GM19025 (cell line): ENCODE data around the gene CDH22.

Source experiments
- ATAC-seq: cut with Tn5 transposase; IDR thresholded peaks from one replicate; pipeline ENCODE4 v1.9.1; 2021; ENCODE audit warnings: mild to moderate bottlenecking, low read depth, moderate library complexity; ENCODE audit not compliant: unreplicated experiment

Gene CDH22

GRCh38 chr20:46178891-46179290 is 129.4 kb downstream of the CDH22 start:
- ATAC-seq, result no peak

- no peak for ATAC-seq
Measured at GRCh38 chr20:46177768-46178167, 130.5 kb downstream of the CDH22 start.

GRCh38 chr20:46176739-46177378 is 131.4 kb downstream of the CDH22 start:
- ATAC-seq, result no peak

- ATAC-seq, result no peak
Measured at GRCh38 chr20:46175127-46175494, 133.2 kb downstream of the CDH22 start.

- ATAC-seq, result no peak
Measured at GRCh38 chr20:46174469-46175126, 133.7 kb downstream of the CDH22 start.

- ATAC-seq, result no peak
Measured at GRCh38 chr20:46173652-46174468, 134.4 kb downstream of the CDH22 start.

- no peak for ATAC-seq
Measured at GRCh38 chr20:46172961-46173536, 135.2 kb downstream of the CDH22 start.

- no peak for ATAC-seq
Measured at GRCh38 chr20:46172455-46172854, 135.8 kb downstream of the CDH22 start.

- ATAC-seq, result no peak
Measured at GRCh38 chr20:46171909-46172308, 136.4 kb downstream of the CDH22 start.

- no peak for ATAC-seq
Measured at GRCh38 chr20:46171476-46171875, 136.8 kb downstream of the CDH22 start.

GRCh38 chr20:46169245-46170171 is 138.8 kb downstream of the CDH22 start:
- ATAC-seq, result no peak

- no peak for ATAC-seq
Measured at GRCh38 chr20:46168438-46168837, 139.9 kb downstream of the CDH22 start.

GRCh38 chr20:46167080-46167479 is 141.2 kb downstream of the CDH22 start:
- no peak for ATAC-seq

GRCh38 chr20:46164254-46164653 is 144.0 kb downstream of the CDH22 start:
- no peak for ATAC-seq

- ATAC-seq, result no peak
Measured at GRCh38 chr20:46161921-46162320, 146.4 kb downstream of the CDH22 start.

- ATAC-seq, result no peak
Measured at GRCh38 chr20:46160661-46161060, 147.6 kb downstream of the CDH22 start.

- ATAC-seq, result no peak
Measured at GRCh38 chr20:46159101-46159897, 149.0 kb downstream of the CDH22 start.

- no peak for ATAC-seq
Measured at GRCh38 chr20:46158476-46158987, 149.8 kb downstream of the CDH22 start.

GRCh38 chr20:46157625-46158024 is 150.7 kb downstream of the CDH22 start:
- ATAC-seq, result no peak
